SU-DHL-6 (cell line): ENCODE measurements around the gene RPRML.

ENCODE experiments used
- CTCF ChIP-seq: fragments of 200-600 bp; sonication (generic); IDR thresholded peaks from one replicate; pipeline ENCODE4 v1.5.1; 2017; ENCODE audit warnings: antibody characterized with exemption, mild to moderate bottlenecking, low read length, moderate library complexity; ENCODE audit not compliant: insufficient read depth, poor library complexity, severe bottlenecking
- EZH2phosphoT487 ChIP-seq: fragments of 200-600 bp; sonication (generic), shearing (Covaris generic); conservative IDR thresholded peaks from 2 replicates; pipeline ENCODE4 v1.6.1; 2018; ENCODE audit warnings: mild to moderate bottlenecking, antibody characterized with exemption, low read length, moderate library complexity, mixed read lengths

GRCh38 chr17:46960152-46960551, 18.9 kb downstream of the RPRML start:
- TF ChIP-seq CTCF (no peak), EZH2phosphoT487 (no peak)
